Stimulated activated CD8-positive, alpha-beta memory T cell treated with anti-CD3 and anti-CD28 coated beads, Interleukin-7, amount 100 ng/mL, for 24 hours (primary cell): Measurements from ENCODE around the gene TENM4.

ENCODE experiments used
- DNase-seq: peaks from one replicate; pipeline ENCODE4 v3.0.0-alpha.2; 2020; ENCODE audit warnings: low read depth

TENM4 gene

DNA sequence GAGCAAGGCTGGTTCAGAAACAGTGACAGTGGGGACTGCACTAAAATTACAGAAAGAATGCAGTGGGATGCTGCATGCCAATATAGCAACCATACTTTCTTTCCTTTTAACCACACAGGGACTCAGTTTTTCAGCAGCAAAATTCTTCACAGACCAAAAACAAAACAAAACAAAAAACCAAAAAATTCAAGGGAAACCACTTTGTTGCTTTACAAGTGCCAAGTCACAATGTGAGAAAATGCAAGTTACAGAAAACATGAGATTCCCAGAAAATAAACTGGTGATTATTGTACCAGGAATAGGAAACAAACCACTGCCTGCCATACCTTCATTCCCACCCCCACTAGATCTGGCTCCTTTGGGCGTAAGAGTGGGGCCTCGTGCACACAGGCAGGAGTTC is 52.6 kb downstream of the TENM4 start:
- DNase-seq: no peak

DNA sequence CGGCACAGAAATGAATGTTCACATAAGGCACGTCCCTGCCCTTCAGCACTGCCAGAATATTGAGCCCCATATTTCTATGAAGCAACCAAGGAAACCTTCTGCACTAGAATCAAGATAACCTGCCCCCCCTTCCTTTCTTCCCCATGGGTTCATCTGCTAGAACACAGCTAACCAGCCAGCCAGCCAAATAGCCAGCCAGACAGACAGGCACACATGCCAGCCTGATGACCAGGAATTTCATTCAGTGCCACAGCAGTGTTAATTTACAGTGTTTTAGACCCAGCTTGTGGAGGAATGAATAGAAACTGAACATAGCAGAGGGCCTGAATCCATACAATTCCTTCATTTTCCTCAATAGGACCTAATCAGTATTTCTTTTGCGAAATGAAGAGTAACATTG is 57.0 kb downstream of the TENM4 start:
- DNase-seq: no peak

GRCh38 chr11:79382301-79383050 is 58.4 kb downstream of the TENM4 start:
- no peak for DNase-seq

DNA sequence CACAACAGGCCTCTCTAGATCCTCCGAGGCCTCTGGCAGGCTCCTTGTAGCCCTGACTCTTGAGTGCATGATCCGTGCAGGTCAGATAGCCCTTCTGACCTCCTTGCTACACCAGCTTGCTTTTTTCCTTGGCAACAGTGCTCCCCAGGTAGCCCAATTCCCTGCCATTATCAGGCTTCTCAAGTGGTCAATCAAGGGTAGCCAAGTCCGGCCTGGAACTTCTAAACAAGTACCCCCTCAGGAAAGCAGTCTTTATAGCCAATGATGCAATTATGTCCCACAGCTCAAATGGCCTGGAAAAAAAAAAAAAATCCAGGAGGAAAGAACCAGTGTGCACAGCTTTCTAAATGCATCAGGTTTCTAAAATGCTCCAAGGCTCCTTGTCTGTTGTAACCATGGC is 59.8 kb downstream of the TENM4 start:
- no peak for DNase-seq

GRCh38 chr11:79377406-79377805 is 63.4 kb downstream of the TENM4 start:
- DNase-seq: no peak

GRCh38 chr11:79375818-79376550 is 64.8 kb downstream of the TENM4 start:
- no peak for DNase-seq

DNA sequence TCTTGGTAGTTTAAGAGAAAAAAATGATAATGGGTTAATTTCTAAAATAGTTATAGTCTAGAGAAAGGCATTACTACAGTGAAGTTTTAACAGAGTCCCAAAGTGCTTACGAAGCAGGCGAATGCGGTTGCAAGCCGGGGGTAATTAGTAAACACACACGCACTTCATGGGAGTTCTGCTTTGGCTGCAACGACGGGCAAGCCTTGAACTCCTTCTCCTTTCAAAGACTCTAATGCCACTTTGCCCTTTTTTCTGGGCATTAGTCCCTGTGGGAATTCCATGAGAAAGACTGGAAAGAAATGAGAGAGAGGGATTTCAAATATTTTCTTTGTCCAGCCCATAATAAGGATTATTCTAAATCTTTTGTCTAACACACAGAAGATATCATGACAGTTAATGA is 66.1 kb downstream of the TENM4 start:
- DNase-seq: no peak

DNA sequence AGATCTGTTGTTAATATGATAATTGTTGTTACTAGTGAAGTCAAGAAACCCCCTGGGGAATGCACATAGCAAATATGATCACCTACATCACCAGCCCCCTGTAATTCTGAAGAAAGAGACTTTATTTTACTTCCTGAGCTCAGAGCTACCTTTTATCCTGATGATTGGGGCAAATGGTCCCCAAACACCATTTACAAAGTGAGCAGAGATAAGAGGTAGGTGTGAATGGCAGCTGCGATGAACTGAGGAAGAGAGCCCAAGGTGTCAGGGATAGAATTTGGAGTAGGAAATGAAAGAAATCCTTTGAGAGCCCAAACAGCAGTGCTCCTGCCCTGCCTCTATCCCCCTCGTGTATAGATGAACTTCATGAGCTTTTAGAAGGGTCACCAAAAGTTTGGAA is 69.1 kb downstream of the TENM4 start:
- DNase-seq: no peak

DNA sequence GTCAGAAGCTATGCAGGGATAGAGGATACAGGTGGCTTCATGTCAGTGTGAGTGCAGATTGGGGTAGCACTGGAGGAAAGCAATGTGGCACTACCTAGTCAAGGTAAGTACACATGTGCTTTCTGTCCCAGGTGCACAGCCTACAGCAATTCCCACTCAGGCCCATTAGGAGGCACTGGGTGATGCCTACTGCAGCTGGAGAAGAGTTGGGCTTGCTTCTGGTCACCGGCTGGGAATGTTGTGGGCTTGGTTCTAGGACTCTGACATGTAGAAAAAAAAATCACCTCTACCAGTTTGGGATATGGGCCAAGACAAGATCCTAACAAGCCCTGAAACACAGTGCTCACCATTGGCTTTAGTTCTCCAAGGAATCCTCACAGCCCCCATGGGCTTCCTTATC is 69.7 kb downstream of the TENM4 start:
- no peak for DNase-seq

DNA sequence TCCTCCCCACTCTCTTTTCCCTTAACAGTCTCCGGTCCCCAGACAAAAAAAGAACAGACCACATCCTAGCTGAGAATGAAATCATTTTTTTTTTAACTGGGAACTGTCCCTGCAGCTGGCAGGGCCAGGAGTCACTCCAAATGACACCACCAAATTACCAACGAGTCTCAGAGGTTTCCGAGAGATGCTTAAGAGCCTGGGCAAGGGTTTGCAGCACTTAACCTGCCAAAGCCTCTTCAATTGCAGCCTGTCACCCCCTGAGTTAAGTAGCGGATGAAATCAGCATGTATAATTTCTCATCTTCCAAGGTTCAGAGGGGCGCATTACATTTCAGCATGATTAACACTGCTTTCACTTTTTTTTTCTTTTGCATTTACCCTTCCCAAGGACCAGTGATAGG is 71.8 kb downstream of the TENM4 start:
- no peak for DNase-seq

DNA sequence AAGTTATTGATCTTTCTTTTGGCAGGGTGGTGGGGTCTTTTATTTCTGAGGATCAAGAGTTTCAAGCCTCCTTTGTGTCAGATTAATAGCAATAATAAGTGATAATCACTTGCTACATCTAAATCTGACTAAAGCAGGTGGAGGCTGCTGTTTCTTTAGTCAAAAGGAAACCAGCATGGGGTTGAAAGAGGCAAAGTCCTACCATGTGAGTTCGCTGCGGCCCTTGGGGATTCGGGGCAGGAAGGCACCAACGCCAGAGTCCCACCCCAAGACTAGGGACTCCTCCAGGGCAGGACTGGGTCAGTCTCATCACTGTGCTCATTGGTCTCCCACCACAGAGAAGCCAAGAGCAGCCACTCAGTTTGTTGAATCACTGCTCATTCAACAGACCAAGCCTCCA is 73.0 kb downstream of the TENM4 start:
- DNase-seq: no peak

DNA sequence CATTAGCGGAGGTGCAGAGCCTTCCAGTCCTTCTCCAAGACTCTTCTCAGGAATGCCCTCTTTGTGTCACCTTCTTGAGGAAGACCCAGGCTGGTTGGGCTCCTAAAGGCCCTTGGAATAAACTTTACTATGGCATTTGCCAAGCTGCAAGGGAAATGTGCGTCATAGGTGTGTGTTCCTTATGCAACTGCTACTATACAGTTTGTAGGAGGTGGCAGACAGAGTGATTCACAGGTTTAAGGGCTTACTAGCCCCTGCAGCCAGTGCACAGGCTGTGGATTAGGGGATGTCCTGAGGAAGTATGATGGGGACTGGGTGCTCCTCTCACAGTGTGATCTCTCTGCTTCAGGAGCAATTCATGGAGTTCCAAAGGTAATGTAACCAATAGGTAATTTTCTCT is 74.6 kb downstream of the TENM4 start:
- no peak for DNase-seq

DNA sequence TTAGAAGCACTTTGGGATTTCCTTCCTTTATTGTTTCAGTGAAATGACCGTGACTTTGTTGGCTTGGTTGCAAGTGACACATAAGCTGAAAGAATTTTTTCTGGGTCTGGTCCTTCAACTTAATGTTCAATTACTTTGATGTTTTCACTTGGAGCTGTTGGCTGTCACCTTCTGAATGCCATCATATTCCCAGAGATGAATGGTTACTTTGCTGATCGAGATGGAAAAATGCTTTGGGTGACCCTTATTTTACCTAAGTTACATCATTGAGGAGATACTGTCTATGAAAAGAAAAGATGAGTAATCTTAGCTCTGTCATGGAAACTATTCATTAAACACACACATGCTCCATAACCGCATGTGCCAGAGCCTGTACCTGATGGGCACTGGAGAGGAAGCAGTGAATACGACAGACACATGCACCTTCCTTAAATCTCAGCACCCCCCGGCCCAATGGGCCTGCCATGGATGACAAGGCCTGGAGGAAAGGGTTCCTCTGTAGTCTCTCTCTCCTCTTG is 76.9 kb downstream of the TENM4 start:
- DNase-seq: no peak

- DNase-seq: no peak
Observed at GRCh38 chr11:79363256-79363655, 77.6 kb downstream of the TENM4 start.

- no peak for DNase-seq
Observed at GRCh38 chr11:79362821-79363220, 78.0 kb downstream of the TENM4 start.

DNA sequence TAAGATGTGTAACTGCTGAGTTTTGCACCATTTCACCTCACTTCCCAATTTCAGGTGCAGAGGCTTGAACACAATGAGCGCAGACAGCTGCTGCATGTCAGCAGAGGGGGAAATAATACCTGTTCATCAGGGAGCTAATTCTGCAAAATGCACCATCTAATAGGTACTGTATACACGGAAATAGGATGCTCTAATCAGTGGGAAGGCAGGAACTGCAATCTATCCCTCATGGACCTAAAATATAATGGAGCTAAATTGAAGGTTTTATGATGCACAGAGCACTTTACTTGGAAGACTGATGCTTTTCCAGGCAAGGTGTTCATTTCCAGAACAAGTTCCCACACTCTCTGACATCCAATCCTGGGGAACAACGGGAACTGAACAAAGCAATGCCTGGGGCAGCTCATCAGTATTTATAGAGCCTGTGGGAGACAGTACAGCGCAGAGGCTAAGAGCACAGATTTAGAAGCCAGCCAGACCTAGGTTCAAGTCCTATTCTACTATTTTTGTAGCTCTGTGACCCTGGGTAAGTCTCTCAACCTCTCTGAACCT is 78.5 kb downstream of the TENM4 start:
- no peak for DNase-seq

GRCh38 chr11:79358258-79358657 is 82.6 kb downstream of the TENM4 start:
- DNase-seq: no peak

DNA sequence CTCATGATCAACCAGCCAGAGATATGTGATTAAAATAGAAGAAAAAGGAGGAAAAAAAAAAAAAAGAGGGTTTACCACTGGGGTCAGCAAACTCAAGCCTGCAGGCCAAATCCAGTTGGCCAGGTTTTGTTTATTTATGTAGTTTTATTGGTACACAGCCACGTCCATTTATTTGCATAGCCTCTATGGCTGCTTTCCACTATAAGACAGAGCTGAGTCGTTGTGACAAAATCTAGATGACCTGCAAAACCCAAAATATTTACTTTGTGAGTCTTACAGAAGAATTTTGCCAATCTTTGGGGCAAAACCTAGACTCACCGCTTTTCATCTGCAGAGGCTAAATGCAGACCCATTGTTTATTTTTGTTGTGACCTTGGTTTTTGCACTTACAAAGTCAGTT is 87.1 kb downstream of the TENM4 start:
- no peak for DNase-seq

DNA sequence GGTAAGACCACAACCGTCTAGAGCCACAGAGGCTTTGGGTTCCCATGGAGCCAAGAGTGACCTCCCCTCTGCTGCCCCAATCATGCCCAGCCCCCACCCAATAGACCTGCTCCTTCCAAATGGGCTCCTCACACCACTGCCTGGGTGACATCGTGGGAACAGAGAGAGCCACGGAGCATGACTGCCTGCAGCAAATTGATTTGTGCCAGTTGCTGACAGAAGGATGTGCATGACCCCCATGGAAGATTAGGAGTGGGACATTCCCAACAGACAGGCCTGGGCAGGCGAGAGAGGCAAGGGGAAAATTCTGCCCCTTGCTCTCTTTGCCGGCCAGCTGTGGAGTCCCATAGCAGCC is 88.5 kb downstream of the TENM4 start:
- DNase-seq: no peak

GRCh38 chr11:79348976-79349682 is 91.7 kb downstream of the TENM4 start:
- DNase-seq: no peak

DNA sequence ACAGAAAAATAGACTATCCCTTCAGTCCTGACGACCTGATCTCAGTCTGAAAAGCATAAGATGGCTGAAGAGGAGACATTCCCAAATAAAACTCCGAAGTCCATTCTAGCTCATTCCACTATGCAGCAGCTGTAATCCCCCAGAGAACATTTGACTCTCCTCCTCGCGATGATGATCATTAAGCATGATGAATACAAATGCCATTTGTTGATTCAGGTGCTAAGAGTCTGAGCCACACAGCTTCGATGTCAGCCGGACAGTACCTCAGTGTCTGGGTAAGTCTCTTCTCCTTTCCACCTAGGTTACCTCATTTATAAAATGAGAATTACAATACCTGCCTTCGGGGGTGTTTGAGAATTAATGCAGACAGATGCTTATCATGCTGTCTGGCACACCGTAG is 94.8 kb downstream of the TENM4 start:
- DNase-seq: no peak

GRCh38 chr11:79344753-79345294 is 96.0 kb downstream of the TENM4 start:
- DNase-seq: no peak
